Measurements from ENCODE around the gene CALML5. TPM values are rescaled to one million over a fixed set of nuclear protein-coding genes. Genes with fewer than 3 reads are reported as not detected.

CALML5 gene
- total RNA-seq, 1 experiment from 2014 or later: not detected

- DNase-seq: no peak
- no peak overlapping the region for H3K4me3 ChIP-seq (ENCODE audit: insufficient read depth, low read depth, low read length)
- no peaks in the 10 kb centered on the region for H3K27me3 ChIP-seq (ENCODE audit: control insufficient read depth, insufficient read depth, low read length)
- no peaks in the 10 kb centered on the region for H3K36me3 ChIP-seq (replicated peaks; ENCODE audit: control insufficient read depth, insufficient read depth, low read length)
Observed at GRCh38 chr10:5492929-5493576, 6.3 kb downstream of the CALML5 start.

GRCh38 chr10:5492322-5492855, 7.0 kb downstream of the CALML5 start:
- Histone ChIP-seq H3K4me3 (ENCODE audit: insufficient read depth, low read depth, low read length) (no peak overlapping the region), H3K27me3 (ENCODE audit: control insufficient read depth, insufficient read depth, low read length) (no peaks in the 10 kb centered on the region), H3K36me3 (replicated peaks; ENCODE audit: control insufficient read depth, insufficient read depth, low read length) (no peaks in the 10 kb centered on the region)
- no peak for DNase-seq

GRCh38 chr10:5491477-5491876, 7.9 kb downstream of the CALML5 start:
- DNase-seq: no peak
- no peak overlapping the region for H3K4me3 ChIP-seq (ENCODE audit: insufficient read depth, low read depth, low read length)
- H3K36me3 ChIP-seq (replicated peaks; ENCODE audit: control insufficient read depth, insufficient read depth, low read length): no peaks in the 10 kb centered on the region
- H3K27me3 ChIP-seq (ENCODE audit: control insufficient read depth, insufficient read depth, low read length): no peaks in the 10 kb centered on the region

DNA sequence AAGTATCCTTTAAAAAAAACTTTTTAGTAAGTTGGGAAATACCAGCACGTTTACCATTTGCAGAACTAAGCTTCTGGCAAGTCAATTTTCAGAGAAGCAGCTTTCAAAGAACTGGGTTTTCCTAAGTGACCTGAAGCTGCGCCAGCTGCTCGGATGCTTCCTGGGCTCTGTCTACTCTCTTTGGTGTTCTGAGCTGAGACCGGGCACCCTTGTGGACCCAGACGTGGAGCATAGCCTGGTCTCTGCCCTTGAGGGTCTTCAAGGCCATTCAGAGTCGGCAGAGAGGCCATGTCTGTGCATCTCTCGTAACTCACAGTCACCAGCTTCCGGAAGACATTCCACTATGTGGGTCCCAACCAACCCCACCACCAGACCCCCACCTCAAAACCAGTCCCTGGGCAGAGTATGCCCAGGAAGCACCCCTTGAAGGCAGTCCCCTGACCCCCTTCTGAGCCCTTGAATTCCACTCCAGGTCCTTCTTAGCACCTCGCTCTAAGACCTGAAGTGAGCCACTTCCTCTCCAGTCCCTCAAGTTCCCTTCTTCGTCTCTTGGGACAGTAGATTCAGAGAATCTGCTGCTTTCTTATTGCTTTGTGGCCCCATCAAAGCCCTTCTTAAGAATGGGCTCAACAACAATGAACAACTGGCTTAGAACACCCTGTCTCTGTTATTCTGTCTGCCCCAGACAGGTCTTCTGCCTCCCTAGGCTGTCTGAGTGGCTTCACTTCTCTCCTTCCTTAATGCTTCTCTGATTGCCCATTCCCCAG, 8.5 kb downstream of the CALML5 start:
- Histone ChIP-seq H3K4me3 (ENCODE audit: insufficient read depth, low read depth, low read length) (no peak overlapping the region), H3K27me3 (ENCODE audit: control insufficient read depth, insufficient read depth, low read length) (no peaks in the 10 kb centered on the region), H3K36me3 (replicated peaks; ENCODE audit: control insufficient read depth, insufficient read depth, low read length) (no peaks in the 10 kb centered on the region)
- DNase-seq: no peak

DNA sequence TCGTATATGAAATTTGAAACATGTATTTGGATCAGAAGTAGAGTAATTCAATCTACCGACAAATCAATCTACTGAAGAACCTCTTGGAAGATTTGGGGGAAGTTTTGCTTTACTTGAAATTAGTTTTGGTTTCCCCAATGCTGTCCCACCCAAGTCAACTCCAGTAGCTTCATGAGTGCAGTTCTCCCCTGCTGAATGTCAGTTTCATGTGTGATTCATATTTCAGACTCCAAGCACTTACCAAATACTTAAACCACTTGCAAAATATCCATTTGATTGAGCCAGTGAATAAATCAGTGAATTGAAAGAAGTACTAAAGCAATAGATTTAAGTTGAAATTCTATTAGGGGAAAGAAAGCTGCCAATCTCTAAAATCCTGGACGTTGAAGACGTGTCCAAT, 9.3 kb downstream of the CALML5 start:
- H3K27me3 ChIP-seq (ENCODE audit: control insufficient read depth, insufficient read depth, low read length): no peaks in the 10 kb centered on the region
- no peak overlapping the region for H3K4me3 ChIP-seq (ENCODE audit: insufficient read depth, low read depth, low read length)
- no peaks in the 10 kb centered on the region for H3K36me3 ChIP-seq (replicated peaks; ENCODE audit: control insufficient read depth, insufficient read depth, low read length)
- DNase-seq: no peak

GRCh38 chr10:5488272-5489161, 10.9 kb downstream of the CALML5 start:
- H3K27me3 ChIP-seq (ENCODE audit: control insufficient read depth, insufficient read depth, low read length): no peaks in the 10 kb centered on the region
- DNase-seq: peak; percentile 87
- no peaks in the 10 kb centered on the region for H3K36me3 ChIP-seq (replicated peaks; ENCODE audit: control insufficient read depth, insufficient read depth, low read length)
- H3K4me3 ChIP-seq (ENCODE audit: insufficient read depth, low read depth, low read length): no peak overlapping the region

GRCh38 chr10:5486853-5487235, 12.5 kb downstream of the CALML5 start:
- H3K4me3 ChIP-seq (ENCODE audit: insufficient read depth, low read depth, low read length): no peak overlapping the region
- no peak for DNase-seq
- H3K27me3 ChIP-seq (ENCODE audit: control insufficient read depth, insufficient read depth, low read length): no peaks in the 10 kb centered on the region
- H3K36me3 ChIP-seq (replicated peaks; ENCODE audit: control insufficient read depth, insufficient read depth, low read length): no peaks in the 10 kb centered on the region

GRCh38 chr10:5485948-5486852, 13.2 kb downstream of the CALML5 start:
- Histone ChIP-seq H3K27me3 (ENCODE audit: control insufficient read depth, insufficient read depth, low read length) (no peaks in the 10 kb centered on the region), H3K36me3 (replicated peaks; ENCODE audit: control insufficient read depth, insufficient read depth, low read length) (no peaks in the 10 kb centered on the region), H3K4me3 (ENCODE audit: insufficient read depth, low read depth, low read length) (no peak overlapping the region)
- no peak for DNase-seq

- Histone ChIP-seq H3K27me3 (ENCODE audit: control insufficient read depth, insufficient read depth, low read length) (no peaks in the 10 kb centered on the region), H3K4me3 (ENCODE audit: insufficient read depth, low read depth, low read length) (no peak overlapping the region), H3K36me3 (replicated peaks; ENCODE audit: control insufficient read depth, insufficient read depth, low read length) (no peaks in the 10 kb centered on the region)
- DNase-seq: no peak
Observed at GRCh38 chr10:5485290-5485689, 14.1 kb downstream of the CALML5 start.

DNA sequence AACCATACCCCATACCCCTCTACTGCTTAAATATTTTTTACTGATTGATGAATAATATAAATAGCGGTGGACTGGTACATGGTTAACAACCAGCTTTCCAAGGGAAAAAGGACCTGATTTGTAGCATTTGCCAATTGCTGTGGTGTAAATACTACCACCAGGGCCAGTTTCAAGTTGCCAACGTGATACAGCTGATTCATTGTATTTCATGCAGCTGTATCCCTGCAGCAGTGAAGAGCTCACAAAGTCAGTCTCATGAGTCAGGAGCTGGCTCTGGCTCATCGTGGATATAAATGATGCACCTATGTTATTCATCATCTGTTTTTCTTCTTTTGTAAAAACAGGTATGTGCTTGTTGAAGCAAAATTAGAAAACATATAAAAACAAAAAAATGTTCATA, 15.2 kb downstream of the CALML5 start:
- no peaks in the 10 kb centered on the region for H3K27me3 ChIP-seq (ENCODE audit: control insufficient read depth, insufficient read depth, low read length)
- no peak overlapping the region for H3K4me3 ChIP-seq (ENCODE audit: insufficient read depth, low read depth, low read length)
- no peak for DNase-seq
- H3K36me3 ChIP-seq (replicated peaks; ENCODE audit: control insufficient read depth, insufficient read depth, low read length): no peaks in the 10 kb centered on the region

GRCh38 chr10:5482016-5482415, 17.4 kb downstream of the CALML5 start:
- H3K27me3 ChIP-seq (ENCODE audit: control insufficient read depth, insufficient read depth, low read length): no peaks in the 10 kb centered on the region
- no peak overlapping the region for H3K4me3 ChIP-seq (ENCODE audit: insufficient read depth, low read depth, low read length)
- no peaks in the 10 kb centered on the region for H3K36me3 ChIP-seq (replicated peaks; ENCODE audit: control insufficient read depth, insufficient read depth, low read length)
- DNase-seq: peak; percentile 36

GRCh38 chr10:5481121-5481520, 18.2 kb downstream of the CALML5 start:
- peak; percentile 38 for DNase-seq
- no peak overlapping the region for H3K4me3 ChIP-seq (ENCODE audit: insufficient read depth, low read depth, low read length)
- H3K27me3 ChIP-seq (ENCODE audit: control insufficient read depth, insufficient read depth, low read length): no peaks in the 10 kb centered on the region
- H3K36me3 ChIP-seq (replicated peaks; ENCODE audit: control insufficient read depth, insufficient read depth, low read length): no peaks in the 10 kb centered on the region

DNA sequence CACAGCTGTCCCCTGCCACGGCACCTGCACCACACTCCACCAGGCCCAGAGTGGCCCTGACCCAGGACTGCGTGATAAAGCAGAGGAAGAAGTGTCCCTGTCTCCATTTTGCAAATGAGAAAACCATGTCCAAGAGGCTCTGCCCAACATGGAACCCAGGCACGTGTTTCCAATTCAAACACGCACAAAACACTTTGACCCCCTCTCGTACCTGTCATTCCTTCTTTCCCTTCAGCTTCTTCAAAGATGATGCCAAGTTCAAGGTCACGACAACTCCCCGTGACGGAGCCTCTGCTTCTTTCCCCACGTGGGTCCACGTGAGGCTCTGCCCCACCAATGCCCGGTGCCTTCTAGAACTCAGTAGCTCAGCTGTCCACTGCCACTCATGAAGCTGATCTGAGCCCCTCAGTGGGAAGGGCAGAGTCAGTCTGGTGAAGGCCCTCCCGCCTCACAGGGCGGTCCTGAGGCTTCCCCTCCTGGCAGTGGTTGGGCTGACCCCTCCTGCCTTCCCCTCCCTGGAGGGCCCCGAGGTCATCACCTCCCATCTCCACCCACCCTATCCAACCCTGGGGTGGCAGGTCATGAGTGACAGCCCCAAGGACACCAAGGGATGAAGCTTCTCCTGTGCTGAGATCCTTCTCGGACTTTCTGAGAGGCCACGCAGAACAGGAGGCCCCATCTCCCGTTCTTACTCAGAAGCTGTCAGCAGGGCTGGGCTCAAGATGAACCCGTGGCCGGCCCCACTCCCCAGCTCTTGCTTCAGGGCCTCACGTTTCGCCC, 19.0 kb downstream of the CALML5 start:
- peak; percentile 28 for DNase-seq
- H3K27me3 ChIP-seq (ENCODE audit: control insufficient read depth, insufficient read depth, low read length): no peaks in the 10 kb centered on the region
- H3K4me3 ChIP-seq (ENCODE audit: insufficient read depth, low read depth, low read length): no peak overlapping the region
- no peaks in the 10 kb centered on the region for H3K36me3 ChIP-seq (replicated peaks; ENCODE audit: control insufficient read depth, insufficient read depth, low read length)

Data from H7 (cell line).